HCT116 (cell line): ENCODE measurements around the gene CBX1.
"Not testable (repeated sequence)": the region's sequence is repeated elsewhere in the genome, so short reads cannot be mapped to it uniquely, and the experiment has no call there.

Experiments used
- CTCF ChIP-seq, 3 experiments: fragments of 200-600 bp in 1 of 3; sonication (generic) in 1 of 3; IDR thresholded peaks in 2 of 3; conservative IDR thresholded peaks in 1 of 3; 2 replicates each; pipeline ENCODE4 v1.5.1; 2012 to 2017; ENCODE audit warnings: low read depth in 2 of 3, low read length in 2 of 3, antibody characterized with exemption in 1 of 3, borderline replicate concordance in 1 of 3, control low read depth in 1 of 3, mild to moderate bottlenecking in 1 of 3, mixed read lengths in 1 of 3, mixed run types in 1 of 3, moderate library complexity in 1 of 3; ENCODE audit not compliant: insufficient read depth in 1 of 3
- EZH2phosphoT487 ChIP-seq: fragments of 200-600 bp; IDR thresholded peaks from 2 replicates; pipeline ENCODE4 v1.6.1; 2018; ENCODE audit warnings: antibody characterized with exemption, borderline replicate concordance
- JUND ChIP-seq: IDR thresholded peaks from 2 replicates; pipeline ENCODE4 v1.6.1; 2012
- POLR2A ChIP-seq: IDR thresholded peaks from 2 replicates; pipeline ENCODE4 v1.7.0; 2011; ENCODE audit warnings: borderline replicate concordance; ENCODE audit not compliant: insufficient read depth, insufficient read length; ENCODE audit errors: extremely low read depth
- POLR2AphosphoS5 ChIP-seq: IDR thresholded peaks from 2 replicates; pipeline ENCODE4 v1.6.1; 2011; ENCODE audit warnings: mild to moderate bottlenecking, low read depth, low read length, moderate library complexity
- RAD21 ChIP-seq: IDR thresholded peaks from 2 replicates; pipeline ENCODE4 v1.6.1; 2012; ENCODE audit warnings: low read depth, mild to moderate bottlenecking
- ZFX ChIP-seq: fragments of 450-650 bp; IDR thresholded peaks from 2 replicates; pipeline ENCODE4 v1.6.1; 2017

GRCh38 chr17:48067808-48068207 is 33.5 kb downstream of the CBX1 start:
- TF ChIP-seq CTCF (IDR thresholded peaks at IDR 0.05 in 2 of 3, conservative IDR thresholded peaks at IDR 0.05 in 1 of 3; ENCODE audit: borderline replicate concordance in 1 of 3, insufficient read depth in 1 of 3, low read depth in 2 of 3, low read length in 2 of 3); JUND; POLR2AphosphoS5; ZFX; EZH2phosphoT487; POLR2A; RAD21: not testable (repeated sequence)
